Mesenchymal stem cell (in vitro differentiated cells and primary cell): ENCODE measurements around the gene MDFI.
A peak's percentile ranks its signal among the peaks of the same experiment; 100 is the strongest.

Experiments
- DNase-seq: peaks from one replicate; pipeline ENCODE4 v3.0.0-alpha.2; 2013
- H2AFZ ChIP-seq: one replicate; pipeline ENCODE4 v1.6.1; 2013; ENCODE audit warnings: low read depth, mild to moderate bottlenecking, control low read depth, inconsistent platforms, low read length, moderate library complexity
- H2AK5ac ChIP-seq: 2 replicates; pipeline ENCODE4 v1.6.1; 2013; ENCODE audit warnings: low read length, moderate library complexity, mild to moderate bottlenecking, inconsistent platforms; ENCODE audit not compliant: severe bottlenecking
- H2BK120ac ChIP-seq: one replicate; pipeline ENCODE4 v1.6.1; 2013; ENCODE audit warnings: low read depth, mild to moderate bottlenecking, inconsistent platforms, low read length, moderate library complexity
- H2BK12ac ChIP-seq, 2 experiments: one replicate each; pipeline ENCODE4 v1.6.1; 2013; ENCODE audit warnings: inconsistent platforms in 2 of 2, low read length in 2 of 2, mild to moderate bottlenecking in 2 of 2, moderate library complexity in 2 of 2, control low read depth in 1 of 2
- H2BK15ac ChIP-seq: one replicate; pipeline ENCODE4 v1.6.1; 2013; ENCODE audit warnings: mild to moderate bottlenecking, low read depth, inconsistent platforms; ENCODE audit not compliant: poor library complexity, severe bottlenecking
- H2BK5ac ChIP-seq: 2 replicates; pipeline ENCODE4 v1.6.1; 2013; ENCODE audit warnings: low read depth, mild to moderate bottlenecking, low read length, control low read depth, inconsistent platforms; ENCODE audit not compliant: poor library complexity, severe bottlenecking
- H3K14ac ChIP-seq, 2 experiments: one replicate each; pipeline ENCODE4 v1.6.1; 2013; ENCODE audit warnings: inconsistent platforms in 2 of 2, low read length in 2 of 2, control low read depth in 1 of 2, mild to moderate bottlenecking in 1 of 2, moderate library complexity in 1 of 2
- H3K18ac ChIP-seq, 2 experiments: one replicate each; pipeline ENCODE4 v1.6.1; 2013; ENCODE audit warnings: inconsistent platforms in 2 of 2, low read length in 2 of 2, control low read depth in 1 of 2, low read depth in 1 of 2, mild to moderate bottlenecking in 1 of 2
- H3K23ac ChIP-seq, 2 experiments: one replicate each; pipeline ENCODE4 v1.6.1; 2013; ENCODE audit warnings: inconsistent platforms in 2 of 2, low read length in 2 of 2, mild to moderate bottlenecking in 2 of 2, moderate library complexity in 2 of 2, control low read depth in 1 of 2
- H3K27ac ChIP-seq: 2 replicates; pipeline ENCODE4 v1.5.1; 2013; ENCODE audit warnings: mild to moderate bottlenecking, moderate library complexity, low read length, control low read depth, inconsistent platforms; ENCODE audit not compliant: poor library complexity, severe bottlenecking
- H3K27me3 ChIP-seq, 2 experiments: 2 replicates each; pipeline versions ENCODE4 v1.6.1 to v1.7.0; 2013; ENCODE audit warnings: low read length in 2 of 2, mild to moderate bottlenecking in 2 of 2, moderate library complexity in 2 of 2, control low read depth in 1 of 2, inconsistent platforms in 1 of 2; ENCODE audit not compliant: control insufficient read depth in 1 of 2, insufficient read depth in 1 of 2
- H3K36me3 ChIP-seq, 2 experiments: 2 replicates each; pipeline versions ENCODE4 v1.6.1 to v1.7.0; 2013; ENCODE audit warnings: low read length in 2 of 2, control low read depth in 1 of 2, inconsistent platforms in 1 of 2, low read depth in 1 of 2, mild to moderate bottlenecking in 1 of 2; ENCODE audit not compliant: insufficient read depth in 2 of 2, control insufficient read depth in 1 of 2
- H3K4ac ChIP-seq, 2 experiments: one replicate each; pipeline ENCODE4 v1.6.1; 2013; ENCODE audit warnings: inconsistent platforms in 2 of 2, low read length in 2 of 2, mild to moderate bottlenecking in 2 of 2, moderate library complexity in 2 of 2, control low read depth in 1 of 2, low read depth in 1 of 2
- H3K4me1 ChIP-seq: 2 replicates; pipeline ENCODE4 v1.6.1; 2013; ENCODE audit warnings: low read depth, low read length, control low read depth; ENCODE audit not compliant: control insufficient read depth, insufficient read depth
- H3K4me2 ChIP-seq: 2 replicates; pipeline ENCODE4 v1.6.1; 2013; ENCODE audit warnings: low read length, mild to moderate bottlenecking, inconsistent platforms; ENCODE audit not compliant: poor library complexity, severe bottlenecking
- H3K4me3 ChIP-seq, 2 experiments: 2 replicates each; pipeline versions ENCODE4 v1.5.1 to v1.7.0; 2013; ENCODE audit warnings: low read length in 2 of 2, mild to moderate bottlenecking in 2 of 2, control low read depth in 1 of 2, low read depth in 1 of 2; ENCODE audit not compliant: insufficient read depth in 1 of 2
- H3K79me1 ChIP-seq: replicated peaks from 2 replicates; pipeline ENCODE4 v1.6.1; 2013; ENCODE audit warnings: mild to moderate bottlenecking, control low read depth, low read length, inconsistent platforms; ENCODE audit not compliant: poor library complexity, severe bottlenecking
- H3K9ac ChIP-seq: 2 replicates; pipeline ENCODE4 v1.7.0; 2013; ENCODE audit warnings: mild to moderate bottlenecking, low read length, moderate library complexity
- H3K9me3 ChIP-seq: 2 replicates; pipeline ENCODE4 v1.7.0; 2013; ENCODE audit warnings: mild to moderate bottlenecking, low read length; ENCODE audit not compliant: control insufficient read depth
- H4K8ac ChIP-seq: one replicate; pipeline ENCODE4 v1.6.1; 2013; ENCODE audit warnings: inconsistent platforms, mild to moderate bottlenecking, low read length, moderate library complexity
- H4K91ac ChIP-seq: one replicate; pipeline ENCODE4 v1.6.1; 2013; ENCODE audit warnings: mild to moderate bottlenecking, low read length, inconsistent platforms
- WGBS: methylation state at CpG from one replicate; pipeline ENCODE4 v1.1.7; 2013; ENCODE audit warnings: mixed read lengths; 5-methylcytosine and 5-hydroxymethylcytosine counted together

MDFI gene

GRCh38 chr6:41622206-41622988 lies 15.9 kb upstream of the MDFI start:
- WGBS = 18% methylated on average over 3 of the region's 3 CpGs
- H2BK5ac ChIP-seq = no peak overlapping the region
- no peak overlapping the region for H2BK12ac ChIP-seq
- no peaks in the 10 kb centered on the region for H3K4me1 ChIP-seq
- no peak overlapping the region for H3K9ac ChIP-seq
- no peak overlapping the region for H2BK120ac ChIP-seq
- H2AFZ ChIP-seq = no peak overlapping the region
- no peak overlapping the region for H2BK15ac ChIP-seq
- H4K91ac ChIP-seq = no peak overlapping the region
- H2AK5ac ChIP-seq = no peak overlapping the region
- H3K36me3 ChIP-seq = no peaks in the 10 kb centered on the region
- H3K4ac ChIP-seq = no peak overlapping the region
- DNase-seq = peak; percentile 65
- no peak overlapping the region for H3K4me2 ChIP-seq
- no peak overlapping the region for H3K23ac ChIP-seq
- peaks cover 10 to 30% of the 10 kb centered on the region in 2 experiments for H3K27me3 ChIP-seq
- H3K79me1 ChIP-seq = no peaks in the 10 kb centered on the region
- H3K9me3 ChIP-seq = peaks cover 30% of the 10 kb centered on the region
- no peak overlapping the region for H3K27ac ChIP-seq
- no peak overlapping the region for H3K4me3 ChIP-seq
- no peak overlapping the region for H3K14ac ChIP-seq
- peak overlapping the region in 1 of 2 experiments; percentile 22 for H3K18ac ChIP-seq
- H4K8ac ChIP-seq = no peak overlapping the region

- no peak overlapping the region for H3K27ac ChIP-seq
- H2AK5ac ChIP-seq = no peak overlapping the region
- no peak overlapping the region for H2BK12ac ChIP-seq
- H2AFZ ChIP-seq = no peak overlapping the region
- peaks cover 30% of the 10 kb centered on the region for H3K9me3 ChIP-seq
- no peaks in the 10 kb centered on the region for H3K36me3 ChIP-seq
- WGBS = 84% methylated on average over 6 of the region's 6 CpGs
- no peaks in the 10 kb centered on the region for H3K79me1 ChIP-seq
- H3K4me1 ChIP-seq = no peaks in the 10 kb centered on the region
- no peak overlapping the region for H2BK120ac ChIP-seq
- H3K27me3 ChIP-seq = peaks cover 7 to 26% of the 10 kb centered on the region in 2 experiments
- H3K4me3 ChIP-seq = no peak overlapping the region
- DNase-seq = no peak
- H3K9ac ChIP-seq = no peak overlapping the region
- H2BK5ac ChIP-seq = no peak overlapping the region
- no peak overlapping the region for H4K8ac ChIP-seq
- H2BK15ac ChIP-seq = no peak overlapping the region
- H3K18ac ChIP-seq = no peak overlapping the region
- no peak overlapping the region for H3K23ac ChIP-seq
- no peak overlapping the region for H3K4ac ChIP-seq
- H3K4me2 ChIP-seq = no peak overlapping the region
- no peak overlapping the region for H3K14ac ChIP-seq
- no peak overlapping the region for H4K91ac ChIP-seq
Measured at GRCh38 chr6:41623330-41623729, 14.9 kb upstream of the MDFI start.

GRCh38 chr6:41624621-41625380 lies 13.5 kb upstream of the MDFI start:
- H4K91ac ChIP-seq = no peak overlapping the region
- H3K9ac ChIP-seq = no peak overlapping the region
- H3K4ac ChIP-seq = no peak overlapping the region
- no peak overlapping the region for H2BK120ac ChIP-seq
- DNase-seq = no peak
- no peak overlapping the region for H3K23ac ChIP-seq
- H2BK5ac ChIP-seq = no peak overlapping the region
- peaks cover 30% of the 10 kb centered on the region for H3K9me3 ChIP-seq
- H3K4me2 ChIP-seq = no peak overlapping the region
- no peaks in the 10 kb centered on the region for H3K79me1 ChIP-seq
- H3K4me1 ChIP-seq = no peaks in the 10 kb centered on the region
- H2AK5ac ChIP-seq = no peak overlapping the region
- H3K27me3 ChIP-seq = peaks cover 0 to 26% of the 10 kb centered on the region in 2 experiments
- H2BK12ac ChIP-seq = no peak overlapping the region
- 92% methylated on average over 10 of the region's 18 CpGs for WGBS
- H4K8ac ChIP-seq = no peak overlapping the region
- H2AFZ ChIP-seq = no peak overlapping the region
- no peak overlapping the region for H3K18ac ChIP-seq
- H3K4me3 ChIP-seq = no peak overlapping the region
- H3K27ac ChIP-seq = no peak overlapping the region
- no peak overlapping the region for H2BK15ac ChIP-seq
- H3K36me3 ChIP-seq = no peaks in the 10 kb centered on the region
- no peak overlapping the region for H3K14ac ChIP-seq

- DNase-seq = no peak
- Histone ChIP-seq H3K27me3 (peaks cover 0 to 31% of the 10 kb centered on the region in 2 experiments), H3K4me3 (no peak overlapping the region), H3K9me3 (peaks cover 27% of the 10 kb centered on the region), H3K79me1 (no peaks in the 10 kb centered on the region), H4K8ac (no peak overlapping the region), H2AFZ (no peak overlapping the region), H2BK12ac (peak overlapping the region in 1 of 2 experiments; percentile 6), H2BK15ac (no peak overlapping the region), H2BK120ac (no peak overlapping the region), H3K18ac (no peak overlapping the region), H3K4ac (no peak overlapping the region), H4K91ac (no peak overlapping the region), H3K23ac (no peak overlapping the region), H3K4me1 (peaks cover 2% of the 10 kb centered on the region), H3K27ac (no peak overlapping the region), H3K36me3 (no peaks in the 10 kb centered on the region), H2AK5ac (no peak overlapping the region), H3K14ac (no peak overlapping the region), H3K4me2 (no peak overlapping the region), H3K9ac (no peak overlapping the region), H2BK5ac (no peak overlapping the region)
- WGBS = 63% methylated on average over 6 of the region's 6 CpGs
Measured at GRCh38 chr6:41625442-41625841, 12.8 kb upstream of the MDFI start.
